GM18502 (cell line): Measurements from ENCODE around the gene SACM1L.

Experiments used
- ATAC-seq: cut with Tn5 transposase; IDR thresholded peaks from one replicate; pipeline ENCODE4 v1.9.1; 2021; ENCODE audit warnings: mild to moderate bottlenecking; ENCODE audit not compliant: unreplicated experiment, poor library complexity

Gene SACM1L, protein sequence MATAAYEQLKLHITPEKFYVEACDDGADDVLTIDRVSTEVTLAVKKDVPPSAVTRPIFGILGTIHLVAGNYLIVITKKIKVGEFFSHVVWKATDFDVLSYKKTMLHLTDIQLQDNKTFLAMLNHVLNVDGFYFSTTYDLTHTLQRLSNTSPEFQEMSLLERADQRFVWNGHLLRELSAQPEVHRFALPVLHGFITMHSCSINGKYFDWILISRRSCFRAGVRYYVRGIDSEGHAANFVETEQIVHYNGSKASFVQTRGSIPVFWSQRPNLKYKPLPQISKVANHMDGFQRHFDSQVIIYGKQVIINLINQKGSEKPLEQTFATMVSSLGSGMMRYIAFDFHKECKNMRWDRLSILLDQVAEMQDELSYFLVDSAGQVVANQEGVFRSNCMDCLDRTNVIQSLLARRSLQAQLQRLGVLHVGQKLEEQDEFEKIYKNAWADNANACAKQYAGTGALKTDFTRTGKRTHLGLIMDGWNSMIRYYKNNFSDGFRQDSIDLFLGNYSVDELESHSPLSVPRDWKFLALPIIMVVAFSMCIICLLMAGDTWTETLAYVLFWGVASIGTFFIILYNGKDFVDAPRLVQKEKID

DNA sequence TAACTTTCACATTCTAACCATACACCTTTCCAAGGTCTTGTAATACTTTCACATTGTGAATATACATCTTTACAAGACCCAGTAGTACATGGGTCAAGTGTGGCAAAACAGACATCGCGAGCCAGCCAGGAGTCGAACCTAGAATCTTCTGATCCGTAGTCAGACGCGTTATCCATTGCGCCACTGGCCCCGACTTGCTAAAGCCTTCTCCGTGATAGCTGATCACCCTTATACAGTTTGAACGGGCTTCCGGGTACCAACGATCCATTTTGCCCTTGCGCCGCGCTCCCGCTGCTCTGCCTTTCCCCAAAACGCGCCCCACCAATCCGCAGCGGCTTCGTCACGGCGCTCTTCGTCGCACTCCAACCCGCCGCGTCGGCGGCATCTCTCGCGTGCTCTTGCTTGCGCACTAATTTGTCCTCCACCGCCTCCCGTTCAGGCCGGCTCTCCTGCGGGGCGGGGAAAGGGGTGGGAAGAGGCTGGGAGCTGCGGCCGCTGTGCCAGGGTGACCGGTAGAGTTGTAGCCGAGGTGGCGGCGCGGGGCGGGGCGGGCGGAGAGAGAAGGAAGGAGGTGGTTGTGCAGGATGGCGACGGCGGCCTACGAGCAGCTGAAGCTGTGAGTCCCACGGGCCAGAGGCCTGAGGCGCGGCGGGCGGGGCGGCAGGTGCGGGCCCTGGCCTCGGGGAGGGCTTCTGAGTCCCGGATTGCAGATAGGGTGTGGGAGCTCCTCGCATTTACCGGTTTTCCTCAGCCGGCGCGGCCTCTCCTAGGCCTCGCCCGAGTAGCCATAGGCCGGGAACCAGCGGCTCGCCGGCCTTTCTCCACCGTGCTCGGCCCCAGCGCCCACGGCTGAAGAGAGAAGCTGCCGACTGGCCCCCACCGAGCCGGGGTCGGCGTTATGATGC, at the start of gene SACM1L:
Gene SACM1L, plus strand, starts transcription at position 515 of the 905 bp plus-strand sequence. Its CDS starts 70 bp downstream, at position 585.
- ATAC-seq, result peak; percentile 82

DNA sequence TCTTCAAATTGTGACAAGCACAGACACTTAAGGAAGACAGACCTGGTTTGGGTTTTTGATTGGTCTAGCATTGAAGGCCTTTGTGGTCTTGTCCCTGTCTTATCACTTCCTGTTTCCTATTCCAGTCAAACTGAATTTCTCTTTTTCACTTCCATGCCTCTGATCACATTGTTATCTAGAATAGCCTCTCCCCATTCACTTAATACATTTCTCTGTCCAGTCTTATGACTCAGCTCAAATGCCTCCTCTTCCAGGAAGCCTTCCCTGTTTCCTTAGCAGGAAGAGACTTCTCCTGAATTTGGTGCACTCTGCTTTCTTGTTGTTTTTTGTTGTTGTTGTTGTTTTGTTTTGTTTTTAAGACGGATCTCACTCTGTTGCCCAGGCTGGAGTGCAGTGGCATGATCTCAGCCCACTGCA, 49.1 kb upstream of the SACM1L start:
- ATAC-seq, result no peak

DNA sequence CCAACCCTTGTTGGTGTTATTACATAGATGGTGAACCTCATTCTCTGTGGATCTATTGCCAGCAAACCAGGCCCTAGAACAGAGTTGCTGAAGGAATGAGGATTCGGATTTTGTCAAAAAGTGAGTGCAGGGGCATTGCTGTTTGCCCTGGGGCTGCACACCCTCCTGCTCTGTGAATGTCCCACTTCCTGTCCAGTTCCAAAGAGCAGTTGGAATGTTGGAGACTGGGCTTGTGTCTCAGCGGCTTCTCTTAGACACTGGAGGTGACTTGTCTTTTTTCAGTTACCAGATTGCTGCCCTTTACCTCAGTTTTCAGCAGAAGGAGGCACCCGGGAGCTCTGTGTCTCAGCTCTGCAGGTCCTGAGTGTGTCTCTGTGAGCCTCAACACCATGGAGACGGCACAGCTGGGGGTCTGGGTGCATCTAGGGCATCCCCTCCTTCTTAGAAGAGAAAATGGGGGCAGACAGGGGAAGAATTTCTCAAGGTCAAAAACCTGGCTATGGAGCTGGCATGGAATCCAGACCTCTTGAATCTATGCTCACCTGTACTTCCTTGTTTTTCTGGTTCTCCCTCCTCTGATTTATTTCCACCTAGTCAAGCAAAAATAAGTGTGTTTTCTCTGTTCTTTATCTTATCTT, 48.4 kb upstream of the SACM1L start:
- ATAC-seq, result no peak

DNA sequence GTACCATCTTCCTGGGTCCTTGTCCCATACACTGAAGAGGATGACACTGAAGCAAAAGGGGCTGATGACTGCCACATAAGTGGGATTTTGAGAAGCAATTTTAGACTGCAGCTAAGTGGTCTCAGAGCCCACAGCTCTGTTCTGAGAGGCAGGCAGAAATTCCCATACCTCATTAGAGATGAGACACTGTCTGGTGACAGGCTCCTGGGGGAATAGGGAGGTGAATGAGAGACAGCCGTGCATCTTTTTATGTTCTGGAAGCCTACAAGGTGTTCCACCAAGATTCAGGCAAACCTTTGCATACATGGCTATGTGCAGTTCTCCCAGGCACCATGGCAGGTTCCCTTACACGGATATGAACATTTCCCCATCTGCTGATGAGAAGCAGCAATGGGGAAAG, 47.4 kb upstream of the SACM1L start:
- ATAC-seq, result no peak

DNA sequence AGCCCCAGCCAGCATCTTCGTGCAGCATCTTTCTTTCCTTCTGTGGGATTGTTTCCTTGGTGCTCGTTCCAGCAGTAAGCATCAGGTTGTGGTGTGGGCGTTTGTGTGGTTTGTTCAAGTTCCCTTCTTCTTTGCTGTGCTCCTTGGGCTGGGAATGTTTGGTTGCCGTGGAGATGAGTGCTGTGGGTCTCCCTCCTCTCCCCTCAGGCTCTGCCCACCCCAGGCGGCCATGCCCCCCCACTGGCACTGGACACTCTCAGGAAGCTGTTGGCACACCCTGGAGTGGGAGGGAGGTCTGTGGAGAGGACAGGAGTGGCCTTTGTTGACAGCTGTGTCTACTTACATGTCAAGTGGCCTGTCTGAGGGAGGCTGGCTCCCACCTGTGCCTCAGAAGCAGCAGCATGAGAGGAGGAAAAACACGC, 46.5 kb upstream of the SACM1L start:
- no peak for ATAC-seq

DNA sequence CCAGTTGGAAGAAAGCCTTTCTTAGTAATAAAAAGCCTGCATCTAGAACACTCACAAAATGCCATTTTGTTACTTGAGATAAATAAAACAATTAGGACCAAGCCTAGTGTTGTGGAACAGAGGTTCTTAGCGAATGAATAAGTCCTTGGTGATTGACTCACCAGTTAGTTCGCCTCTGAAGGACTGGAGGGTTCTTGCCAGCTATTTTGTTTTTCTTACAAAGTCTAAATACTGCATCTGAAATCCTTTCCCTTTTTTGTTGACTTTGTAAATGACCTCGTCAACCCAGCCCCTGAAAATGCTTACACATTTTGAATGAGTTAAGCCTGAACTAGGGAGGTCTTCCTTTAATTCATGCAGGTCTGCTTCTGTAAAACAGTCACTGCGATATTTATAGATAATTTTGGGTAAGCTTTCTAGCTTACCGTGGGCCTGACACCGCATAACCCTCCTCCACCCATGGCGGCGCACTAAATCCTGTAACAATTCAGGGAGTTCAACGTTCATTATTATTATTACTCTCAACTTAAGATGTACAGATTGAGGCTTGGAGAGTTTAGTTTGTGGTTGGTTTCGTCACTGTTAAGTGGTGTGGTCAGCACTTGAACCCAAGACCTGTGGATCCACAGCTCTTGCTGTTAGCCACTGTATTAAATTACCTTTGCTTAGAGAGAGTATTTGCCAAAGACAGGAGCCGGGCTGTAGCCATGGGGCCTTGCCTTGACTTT, 45.0 kb upstream of the SACM1L start:
- ATAC-seq, result no peak

DNA sequence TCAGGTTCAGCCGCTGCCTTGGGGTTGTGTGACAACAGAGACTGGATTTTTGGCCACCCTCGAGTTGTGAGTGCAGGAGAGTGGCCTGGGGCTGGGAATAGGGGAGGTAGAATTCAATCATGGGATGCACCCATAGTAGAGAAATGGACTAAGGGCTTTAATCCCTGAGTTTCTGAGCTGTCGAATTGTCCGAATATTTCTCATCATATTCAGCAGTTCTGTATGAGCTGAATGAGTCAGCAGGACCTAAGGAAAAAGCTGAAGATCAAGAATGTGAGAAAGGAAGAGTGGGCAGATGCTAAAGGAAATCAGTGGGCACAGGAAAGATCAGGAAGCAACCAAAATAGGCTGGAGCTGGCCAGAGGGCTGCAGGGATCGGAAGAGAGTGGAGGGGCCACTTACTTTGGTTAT, 44.4 kb upstream of the SACM1L start:
- ATAC-seq, result no peak

DNA sequence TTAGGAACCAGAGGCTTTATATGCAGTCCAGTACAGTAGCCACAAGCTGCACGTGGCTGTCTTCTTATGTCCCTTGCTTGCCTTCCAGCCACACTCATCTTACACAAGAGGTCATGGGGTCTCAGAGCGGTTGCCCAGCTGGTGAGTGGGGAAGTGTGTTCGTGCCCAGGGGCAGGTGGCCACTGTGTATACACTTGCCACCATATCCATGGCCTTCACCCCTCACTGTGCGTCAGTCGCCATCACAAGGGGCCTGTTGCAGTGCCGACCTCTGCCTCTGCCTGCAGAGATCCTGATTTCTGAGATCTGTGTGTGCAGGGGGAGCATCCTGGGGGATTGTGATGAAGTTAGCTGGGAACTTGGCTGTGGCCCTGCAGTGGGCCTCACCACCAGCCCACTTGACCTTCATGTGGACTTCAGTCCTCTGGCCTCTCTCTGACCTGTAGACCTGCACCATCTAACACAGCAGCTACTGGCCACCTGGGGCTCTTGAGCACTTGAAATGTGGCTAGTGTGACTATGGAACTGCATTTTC, 43.1 kb upstream of the SACM1L start:
- no peak for ATAC-seq

DNA sequence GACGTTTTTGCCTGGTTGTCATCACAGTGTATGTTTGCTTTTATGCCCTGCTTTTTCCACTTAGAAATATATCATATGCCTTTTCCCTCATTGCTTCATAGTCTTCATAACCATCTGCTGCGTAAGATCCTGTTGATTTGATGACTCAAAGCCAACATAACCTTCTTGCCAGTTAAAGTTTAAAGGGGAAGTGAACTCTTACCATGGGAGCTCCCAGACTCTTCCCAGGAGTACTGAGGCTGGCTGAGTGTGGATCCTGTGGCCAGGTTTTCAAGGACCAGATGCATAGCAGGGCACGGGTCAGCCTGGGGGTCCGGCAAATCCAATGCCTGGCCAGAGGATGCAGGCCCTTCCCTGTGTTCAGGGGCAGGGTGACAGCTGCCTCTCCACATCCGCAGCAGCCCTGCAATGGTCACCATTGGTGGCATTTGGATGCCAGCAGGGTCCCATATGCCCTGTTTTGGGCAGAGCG, 42.0 kb upstream of the SACM1L start:
- no peak for ATAC-seq

DNA sequence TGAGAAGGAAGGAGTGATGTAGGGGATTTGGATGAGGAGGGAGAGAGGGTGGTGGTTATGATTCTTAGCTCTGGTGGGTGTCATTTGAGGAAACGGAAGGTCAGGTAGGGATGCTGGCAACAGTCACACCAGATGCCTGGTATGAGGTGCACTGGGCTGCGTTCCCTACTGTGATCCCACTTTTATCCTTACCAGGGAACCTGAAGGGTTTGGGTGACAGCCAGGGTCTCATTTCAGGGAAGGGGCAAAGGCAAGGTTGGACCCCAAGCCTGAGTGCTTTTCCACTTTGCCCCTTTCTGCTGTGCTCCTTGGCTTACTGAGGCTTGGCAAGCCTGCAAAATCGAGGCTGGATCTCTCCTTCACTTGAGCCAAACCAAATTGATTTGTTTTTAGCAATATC, 36.0 kb upstream of the SACM1L start:
- ATAC-seq, result no peak

DNA sequence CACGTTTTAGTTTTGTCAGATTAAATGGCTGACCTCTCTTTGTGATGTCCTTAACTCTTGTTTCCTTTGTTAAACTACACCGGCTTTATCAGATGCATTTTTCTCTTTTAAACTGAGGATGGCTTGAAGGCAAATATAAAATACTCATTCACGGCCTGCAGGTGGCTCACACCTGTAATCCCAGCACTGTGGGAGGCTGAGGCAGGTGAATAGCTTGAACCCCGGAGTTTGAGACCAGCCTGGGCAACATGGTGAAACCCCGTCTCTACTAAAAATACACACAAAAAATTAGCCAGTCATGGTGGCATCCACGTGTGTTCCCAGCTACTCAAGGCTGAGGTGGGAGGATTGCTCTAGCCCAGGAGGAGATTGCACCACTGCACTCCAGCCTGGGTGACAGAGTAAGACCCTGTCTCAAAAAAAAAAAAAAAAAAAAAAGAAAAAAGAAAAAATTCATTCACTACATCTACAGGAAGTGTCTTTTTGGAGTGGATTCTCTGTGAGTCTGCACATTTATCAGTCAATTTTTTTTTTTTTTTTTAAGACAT, 34.7 kb upstream of the SACM1L start:
- no peak for ATAC-seq

DNA sequence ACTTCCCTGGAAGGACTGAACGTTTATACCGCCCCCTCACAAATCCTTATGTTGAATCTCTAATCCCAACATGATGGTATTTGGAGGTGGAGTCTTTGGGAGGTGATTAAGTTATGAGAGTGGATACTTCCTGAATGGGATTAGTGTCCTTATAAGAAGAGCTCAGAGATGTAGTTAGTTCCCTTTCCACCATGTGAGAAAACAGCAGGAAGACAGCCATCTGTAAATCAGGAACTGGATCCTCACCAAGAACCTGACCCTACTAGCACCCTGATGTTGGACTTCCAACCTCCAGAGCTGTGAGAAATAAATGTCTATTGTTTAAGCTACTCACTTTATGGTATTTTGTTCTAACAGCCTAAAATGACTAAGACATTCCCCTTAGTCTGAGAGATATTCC, 33.3 kb upstream of the SACM1L start:
- ATAC-seq, result no peak

DNA sequence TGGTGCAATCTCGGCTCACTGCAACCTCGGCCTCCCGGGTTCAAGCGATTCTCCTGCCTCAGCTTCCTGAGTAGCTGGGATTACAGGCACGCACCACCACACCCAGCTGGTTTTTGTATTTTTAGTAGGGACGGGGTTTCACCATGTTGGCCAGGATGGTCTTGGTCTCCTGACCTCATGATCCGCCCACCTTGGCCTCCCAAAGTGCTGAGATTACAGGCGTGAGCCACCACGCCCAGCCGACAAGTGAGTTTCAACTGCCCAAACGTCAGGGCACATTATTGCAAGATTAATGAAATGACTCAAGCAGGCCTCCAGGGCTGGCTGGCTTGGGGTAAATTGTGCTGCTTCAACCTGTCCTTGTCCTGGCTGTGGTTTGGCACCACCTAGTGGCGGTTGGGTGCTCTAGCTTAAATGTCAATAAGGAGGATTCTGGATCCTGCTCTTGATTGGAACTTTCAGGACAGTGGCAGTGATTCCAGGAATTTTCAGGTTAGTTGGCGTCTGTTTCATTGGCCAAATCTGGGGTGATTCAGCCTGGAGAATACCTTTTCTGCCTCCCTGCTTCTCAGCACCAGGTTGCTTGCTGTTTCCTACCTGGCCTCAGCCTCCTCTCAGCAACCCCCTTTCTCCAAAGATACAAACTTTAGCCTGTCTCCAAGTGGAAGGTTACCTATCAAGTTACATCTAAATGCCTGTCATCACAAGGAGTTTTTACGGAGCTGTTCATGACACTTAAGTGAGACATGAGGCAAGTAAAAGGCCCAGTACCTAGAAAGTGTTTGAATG, 32.4 kb upstream of the SACM1L start:
- peak; percentile 60 for ATAC-seq

DNA sequence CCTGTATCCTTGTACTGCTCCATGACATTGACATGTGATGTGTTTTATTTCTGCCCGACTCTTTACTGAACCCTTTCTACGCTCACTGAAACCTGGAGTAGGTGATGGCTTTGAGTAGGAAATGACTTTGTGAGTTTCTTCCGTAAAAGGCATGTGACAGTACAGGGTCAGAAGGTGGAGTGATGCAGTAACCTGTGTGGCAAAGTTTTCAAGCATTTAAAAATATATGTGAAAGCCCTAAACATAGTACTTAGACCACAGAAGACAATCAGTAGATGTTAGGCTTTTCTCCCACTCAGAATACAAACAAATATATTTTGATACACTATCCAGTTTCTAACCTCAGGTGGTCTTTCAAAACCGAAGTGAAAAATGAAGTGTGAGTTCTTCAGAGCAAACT, 31.3 kb upstream of the SACM1L start:
- peak; percentile 52 for ATAC-seq

DNA sequence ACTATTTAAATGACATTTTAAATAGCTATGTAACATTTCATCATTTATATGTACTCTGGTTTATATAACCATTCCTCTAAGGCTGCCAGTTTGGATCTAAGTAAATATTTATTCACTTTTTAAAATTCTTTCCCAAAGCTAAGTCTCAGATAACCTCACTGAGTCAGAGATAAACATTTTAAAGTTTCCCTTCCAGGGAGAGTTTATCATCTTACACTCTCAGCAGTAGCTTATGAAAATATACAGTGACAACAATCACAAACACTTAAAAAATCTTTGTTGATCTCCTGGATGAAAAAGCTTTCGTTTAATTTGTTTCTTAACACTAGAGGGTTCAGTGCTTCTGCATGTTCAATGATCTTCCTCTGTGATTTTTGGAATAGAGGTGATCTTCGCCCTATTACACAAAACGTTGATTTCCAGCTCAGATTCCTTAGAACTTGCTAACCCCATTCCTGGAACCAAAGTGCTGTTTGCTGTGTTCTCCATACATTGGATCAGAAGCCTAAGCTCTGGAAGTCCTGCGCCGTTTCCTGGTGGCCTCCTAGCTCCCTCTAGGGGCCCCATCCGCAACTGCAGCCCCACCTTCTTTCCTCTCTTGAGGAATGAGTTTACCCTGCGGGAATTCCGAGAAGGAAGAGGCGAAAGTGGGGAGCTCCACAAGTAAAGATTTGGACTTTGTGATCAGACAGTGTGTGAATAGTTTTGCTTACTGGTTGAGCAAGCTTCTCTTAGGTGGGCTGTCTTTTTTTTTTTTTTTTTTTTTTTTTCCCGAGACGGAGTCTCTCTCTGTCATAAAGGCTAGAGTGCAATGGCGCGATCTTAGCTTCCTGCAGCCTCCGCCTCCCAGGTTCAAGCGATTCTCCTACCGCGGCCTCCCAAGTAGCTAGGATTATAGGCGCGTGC, 29.3 kb upstream of the SACM1L start:
- ATAC-seq, result no peak

DNA sequence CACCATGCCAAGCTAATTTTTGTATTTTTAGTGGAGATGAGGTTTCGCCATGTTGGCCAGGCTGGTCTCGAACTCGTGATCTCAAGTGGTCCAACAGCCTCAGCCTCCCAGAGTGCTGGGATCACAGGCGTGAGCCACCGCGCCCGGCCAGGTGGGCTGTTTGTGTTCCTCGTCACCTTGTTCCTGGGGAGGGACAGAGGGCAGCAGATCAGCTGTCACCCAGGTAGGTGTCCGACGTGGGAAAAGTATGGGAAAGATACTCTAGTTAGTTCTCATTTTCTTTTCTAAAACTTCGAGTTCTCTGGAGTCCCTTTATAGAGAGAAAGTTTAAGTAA, 28.7 kb upstream of the SACM1L start:
- ATAC-seq, result no peak

DNA sequence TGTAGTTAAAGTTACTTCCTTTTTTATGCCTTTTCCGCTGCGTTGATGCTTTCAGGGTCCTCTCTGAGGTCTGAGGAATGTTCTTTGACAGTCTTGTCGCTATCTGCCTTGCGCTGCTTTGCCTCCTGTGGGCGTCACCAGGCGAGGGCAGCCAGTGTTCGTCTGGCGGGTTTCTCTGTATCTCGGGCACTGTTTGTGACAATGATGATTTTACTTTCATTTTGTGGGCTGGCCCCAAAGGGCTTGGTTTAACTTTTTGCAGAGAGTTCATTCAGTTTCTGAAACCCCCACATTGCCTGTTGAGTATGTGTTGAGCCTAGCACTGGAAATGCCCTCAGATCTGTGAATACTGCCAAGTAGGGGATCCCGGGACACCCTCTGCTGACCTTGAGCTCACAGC, 24.6 kb upstream of the SACM1L start:
- peak; percentile 80 for ATAC-seq
